ENCODE results near the gene UQCRH.

DNA sequence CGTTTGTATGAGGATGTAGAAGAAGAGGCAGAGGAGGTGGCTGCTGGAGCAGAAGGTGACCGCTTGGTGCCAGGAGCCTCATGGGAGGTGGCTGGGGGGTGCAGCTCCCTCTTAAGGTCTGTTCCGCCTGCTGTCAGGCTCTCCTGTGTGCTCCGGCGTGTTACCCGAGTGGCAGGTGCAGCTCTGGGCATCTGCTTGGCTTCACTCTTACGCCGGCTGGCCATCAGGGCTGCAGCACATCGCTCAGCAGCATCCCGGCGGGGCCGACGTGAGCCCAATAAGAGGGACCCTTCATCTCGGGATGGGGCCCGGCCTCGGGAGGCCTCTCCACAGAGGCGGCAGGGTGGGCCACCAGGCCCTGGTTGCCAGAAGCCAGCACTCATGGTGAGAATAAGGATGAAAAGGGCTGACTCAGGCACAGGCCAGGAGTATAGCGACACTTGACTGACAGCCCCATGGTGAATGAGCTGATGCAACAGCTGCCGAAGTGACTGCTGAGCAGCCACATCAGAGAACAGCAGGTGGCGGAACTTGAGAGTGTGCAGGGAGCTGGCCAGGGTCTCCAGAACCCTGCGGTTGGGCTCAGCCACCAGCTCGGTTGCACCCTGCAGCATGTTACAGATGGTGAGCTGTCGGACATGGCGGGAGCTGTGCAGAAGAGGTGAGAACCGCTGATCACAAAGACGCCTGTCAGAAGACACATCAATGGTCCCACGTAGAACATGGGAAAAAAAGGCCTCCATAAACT is 17.6 kb upstream of the UQCRH start:
- no peak for TF ChIP-seq GATA3 (IDR thresholded peaks at IDR 0.05; ENCODE audit: low read depth, low read length)
- TF ChIP-seq GATA2 (IDR thresholded peaks at IDR 0.05; ENCODE audit: low read depth, low read length): no peak

All from SH-SY5Y (cell line).